PC-9 (cell line): ENCODE results near the gene SLC52A3.

Experiments
- EZH2 ChIP-seq: fragments of 200-600 bp; sonication (generic); IDR thresholded peaks from 2 replicates; pipeline ENCODE4 v1.8.0; 2017; ENCODE audit warnings: antibody characterized with exemption, low read depth
- TF ChIP-seq, protein P1 (sequence below): fragments of 200-600 bp; sonication (generic); conservative IDR thresholded peaks from 2 replicates; pipeline ENCODE4 v1.6.1; 2017; ENCODE audit warnings: mixed run types, antibody characterized with exemption, mild to moderate bottlenecking, moderate library complexity

DNA sequence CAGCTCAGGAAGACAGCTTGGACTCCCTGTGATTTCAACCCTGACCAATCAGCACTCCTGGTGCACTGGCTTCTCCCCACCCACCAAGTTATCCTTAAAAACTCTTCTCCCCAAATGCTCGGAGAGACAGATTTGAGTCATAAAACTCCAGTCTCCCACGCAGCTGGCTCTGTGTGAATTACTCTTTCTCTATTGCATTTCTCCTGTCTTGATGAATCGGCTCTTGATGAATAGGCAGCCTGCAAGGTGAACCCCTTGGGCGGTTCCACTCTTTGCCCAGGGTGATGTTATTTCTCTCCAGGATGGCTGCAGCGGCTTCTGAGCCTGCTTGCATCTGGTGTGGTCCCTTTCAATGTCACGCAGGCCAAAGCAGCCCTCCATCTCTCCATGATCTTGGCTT, 12.4 kb downstream of the SLC52A3 start:
- no peak for TF ChIP-seq EZH2
- TF ChIP-seq, protein P1, sequence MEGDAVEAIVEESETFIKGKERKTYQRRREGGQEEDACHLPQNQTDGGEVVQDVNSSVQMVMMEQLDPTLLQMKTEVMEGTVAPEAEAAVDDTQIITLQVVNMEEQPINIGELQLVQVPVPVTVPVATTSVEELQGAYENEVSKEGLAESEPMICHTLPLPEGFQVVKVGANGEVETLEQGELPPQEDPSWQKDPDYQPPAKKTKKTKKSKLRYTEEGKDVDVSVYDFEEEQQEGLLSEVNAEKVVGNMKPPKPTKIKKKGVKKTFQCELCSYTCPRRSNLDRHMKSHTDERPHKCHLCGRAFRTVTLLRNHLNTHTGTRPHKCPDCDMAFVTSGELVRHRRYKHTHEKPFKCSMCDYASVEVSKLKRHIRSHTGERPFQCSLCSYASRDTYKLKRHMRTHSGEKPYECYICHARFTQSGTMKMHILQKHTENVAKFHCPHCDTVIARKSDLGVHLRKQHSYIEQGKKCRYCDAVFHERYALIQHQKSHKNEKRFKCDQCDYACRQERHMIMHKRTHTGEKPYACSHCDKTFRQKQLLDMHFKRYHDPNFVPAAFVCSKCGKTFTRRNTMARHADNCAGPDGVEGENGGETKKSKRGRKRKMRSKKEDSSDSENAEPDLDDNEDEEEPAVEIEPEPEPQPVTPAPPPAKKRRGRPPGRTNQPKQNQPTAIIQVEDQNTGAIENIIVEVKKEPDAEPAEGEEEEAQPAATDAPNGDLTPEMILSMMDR, result no peak
